Endothelial cell of umbilical vein (primary cell): ENCODE measurements around the gene SPDL1. TPM values are rescaled to one million over a fixed set of nuclear protein-coding genes. Genes with fewer than 3 reads are reported as not detected.

Experiments used
- BruUV-seq: library from RNA; stranded (reverse); fragments of 400-500 nt; replicated peaks from 2 replicates; lab custom pipeline; 2021; lab: Mats Ljungman, UMichigan
- CTCF ChIA-PET: fragments of 300-600, 350-600 bp; sonication (Branson Sonifier 250); formaldehyde crosslinking; loops from one replicate; lab custom pipeline; 2021; ENCODE audit warnings: antibody characterized with exemption, inconsistent platforms; lab: Charles Lee
- POLR2A ChIA-PET: fragments of 300-600, 350-600 bp; sonication (Branson Sonifier 250); formaldehyde crosslinking; loops from one replicate; lab custom pipeline; 2021; ENCODE audit warnings: antibody characterized with exemption, inconsistent platforms; lab: Charles Lee
- DNase-seq: peaks from one replicate; pipeline ENCODE4 v3.0.0-alpha.2; 2011; ENCODE audit warnings: low read depth, low spot score
- FAIRE-seq: peaks from 2 replicates; lab custom pipeline; 2011; peaks lifted over from hg19 to GRCh38; lab: Jason Lieb, UNC
- H2AFZ ChIP-seq: 2 replicates; pipeline ENCODE4 v1.6.0; 2012; ENCODE audit warnings: low read depth, low read length, control low read depth, inconsistent platforms
- H3K27ac ChIP-seq: 2 replicates; pipeline ENCODE4 v1.5.1; 2011; ENCODE audit warnings: low read depth, mild to moderate bottlenecking, control low read depth, low read length, moderate library complexity; ENCODE audit not compliant: insufficient read depth
- H3K27me3 ChIP-seq, 2 experiments: 2 replicates each; pipeline versions ENCODE4 v1.6.0 to v1.6.1; 2011; ENCODE audit warnings: low read length in 2 of 2, mixed read lengths in 1 of 2; ENCODE audit not compliant: control insufficient read depth in 2 of 2, insufficient read depth in 2 of 2
- H3K36me3 ChIP-seq, 2 experiments: 2 replicates in 1 of 2; 3 replicates in 1 of 2; pipeline ENCODE4 v1.5.1; 2011; ENCODE audit warnings: low read length in 2 of 2, mild to moderate bottlenecking in 1 of 2, moderate library complexity in 1 of 2; ENCODE audit not compliant: control insufficient read depth in 2 of 2, insufficient read depth in 2 of 2; ENCODE audit errors: extremely low read depth in 1 of 2
- H3K4me1 ChIP-seq: 3 replicates; pipeline ENCODE4 v1.5.1; 2011; ENCODE audit warnings: mild to moderate bottlenecking, low read length; ENCODE audit not compliant: control insufficient read depth, insufficient read depth; ENCODE audit errors: extremely low read depth
- H3K4me2 ChIP-seq: 2 replicates; pipeline ENCODE4 v1.6.1; 2011; ENCODE audit warnings: low read length, control low read depth, mixed read lengths; ENCODE audit not compliant: insufficient read depth
- H3K4me3 ChIP-seq, 3 experiments: fragments of 200-600 bp in 1 of 3; sonication (generic), shearing (Covaris generic) in 1 of 3; replicated peaks in 1 of 3; 2 replicates each; pipeline ENCODE4 v1.5.1; 2011 to 2016; ENCODE audit warnings: control low read depth in 3 of 3, low read length in 3 of 3, mild to moderate bottlenecking in 2 of 3, inconsistent platforms in 1 of 3, low read depth in 1 of 3, moderate library complexity in 1 of 3; ENCODE audit not compliant: insufficient read depth in 1 of 3
- H3K79me2 ChIP-seq: 2 replicates; pipeline ENCODE4 v1.6.0; 2012; ENCODE audit warnings: low read length, inconsistent platforms; ENCODE audit not compliant: control insufficient read depth, insufficient read depth
- H3K9ac ChIP-seq: replicated peaks from 2 replicates; pipeline ENCODE3; 2011; ENCODE audit warnings: low read length, control low read depth; ENCODE audit not compliant: insufficient read depth; ENCODE audit errors: extremely low read depth
- H3K9me1 ChIP-seq: replicated peaks from 3 replicates; pipeline ENCODE4 v1.6.0; 2011; ENCODE audit warnings: mild to moderate bottlenecking, low read length; ENCODE audit not compliant: control insufficient read depth, insufficient read depth; ENCODE audit errors: extremely low read depth
- H3K9me3 ChIP-seq: replicated peaks from 2 replicates; pipeline ENCODE4 v1.5.1; 2012; ENCODE audit warnings: low read length, inconsistent platforms; ENCODE audit not compliant: control insufficient read depth, insufficient read depth
- H4K20me1 ChIP-seq: replicated peaks from 2 replicates; pipeline ENCODE3; 2011; ENCODE audit warnings: mild to moderate bottlenecking, low read length; ENCODE audit not compliant: control insufficient read depth, insufficient read depth; ENCODE audit errors: extremely low read depth
- EZH2 ChIP-seq: IDR thresholded peaks from 2 replicates; pipeline ENCODE4 v1.6.1; 2012; ENCODE audit warnings: borderline replicate concordance, low read depth, mild to moderate bottlenecking, moderate library complexity, low read length, inconsistent platforms; ENCODE audit not compliant: severe bottlenecking
- FOS ChIP-seq: IDR thresholded peaks from 2 replicates; pipeline ENCODE4 v1.6.1; 2011; ENCODE audit warnings: mild to moderate bottlenecking, low read length, moderate library complexity, borderline replicate concordance; ENCODE audit not compliant: insufficient read depth
- GATA2 ChIP-seq: IDR thresholded peaks from 2 replicates; pipeline ENCODE4 v1.7.0; 2011; ENCODE audit warnings: low read depth, mild to moderate bottlenecking, moderate library complexity, mixed read lengths, low read length; ENCODE audit not compliant: insufficient read length, insufficient read depth
- JUN ChIP-seq: IDR thresholded peaks from 2 replicates; pipeline ENCODE4 v1.6.1; 2011; ENCODE audit warnings: borderline replicate concordance, low read depth; ENCODE audit not compliant: insufficient read length, insufficient read depth
- MYC ChIP-seq: IDR thresholded peaks from one replicate; pipeline ENCODE4 v1.6.1; 2011; ENCODE audit warnings: mild to moderate bottlenecking, low read depth, low read length
- POLR2A ChIP-seq: IDR thresholded peaks from 2 replicates; pipeline ENCODE4 v1.6.1; 2012; ENCODE audit warnings: low read depth, mild to moderate bottlenecking, control low read depth, low read length
- POLR2AphosphoS5 ChIP-seq: IDR thresholded peaks from 2 replicates; pipeline ENCODE4 v1.6.1; 2012; ENCODE audit warnings: low read depth, mild to moderate bottlenecking, control low read depth, low read length, moderate library complexity; ENCODE audit not compliant: insufficient read depth
- dilution Hi-C: fragments of 300-500 bp; cut with MboI; formaldehyde crosslinking; loops from one replicate; pipeline ENCODE4 v1.15.0; 2019; ENCODE audit warnings: low sequenced_read_pairs; ENCODE audit not compliant: extremely low pct_ligation_motif_present
- intact Hi-C: fragments of 100-400 bp; cut with micrococcal nuclease; formaldehyde crosslinking; loops from one replicate; pipeline ENCODE4 v1.10.0; 2022
- polyA plus RNA-seq, 4 experiments: library from polyadenylated mRNA; depleted of rRNA in 3 of 4; stranded (reverse) in 3 of 4; unstranded in 1 of 4; fragments of >200 nt; gene quantifications; 2 replicates each; pipeline versions ENCODE4 v1.2.1 to v1.2.3, GENCODE V29; 2011 to 2012; ENCODE audit warnings: missing spikeins in 1 of 4
- total RNA-seq: library from RNA; stranded (reverse); gene quantifications from 2 replicates; pipeline ENCODE4 v1.2.3, GENCODE V29; 2021
- TF ChIP-seq, protein P1 (sequence below): IDR thresholded peaks from 2 replicates; pipeline ENCODE4 v1.6.1; 2011; ENCODE audit not compliant: insufficient read depth, insufficient read length
- TF ChIP-seq, protein P2 (sequence below), 2 donors: IDR thresholded peaks; 1 replicate in 1 of 2; 2 replicates in 1 of 2; pipeline ENCODE4 v1.5.1; 2011; ENCODE audit warnings: low read length in 2 of 2, mild to moderate bottlenecking in 2 of 2, moderate library complexity in 2 of 2, control low read depth in 1 of 2, inconsistent platforms in 1 of 2, low read depth in 1 of 2; ENCODE audit not compliant: insufficient read depth in 1 of 2; ENCODE audit errors: extremely low read depth in 1 of 2

SPDL1 gene
- total and polyA plus RNA-seq, 2 donors (not counting 3 experiments of a cell fraction or from before 2014, with no cell fraction given) = 19.7 to 51.8 TPM

DNA sequence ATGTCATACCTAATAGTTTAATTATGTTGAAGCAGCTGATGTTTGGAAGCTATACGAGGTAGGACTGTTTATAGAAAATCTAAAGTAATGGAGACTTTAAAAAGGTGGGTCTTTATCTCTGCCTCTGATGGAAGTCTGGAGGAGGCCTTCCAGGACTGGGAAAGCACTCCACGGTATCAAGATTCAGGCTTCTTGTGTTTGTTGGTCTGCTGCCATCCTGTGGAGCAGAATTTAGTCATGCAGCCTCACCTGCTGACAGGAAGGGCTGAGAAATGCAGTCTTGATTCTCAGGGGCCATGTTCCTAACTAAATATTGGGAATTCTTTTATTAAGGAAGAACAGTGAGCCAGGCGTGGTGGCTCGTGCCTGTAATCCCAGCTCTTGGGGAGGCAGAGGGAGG lies 15.9 kb downstream of the SPDL1 start:
- Histone ChIP-seq H3K27me3 (no peaks in the 10 kb centered on the region), H3K27ac (no peak overlapping the region), H3K9me3 (no peaks in the 10 kb centered on the region), H3K4me3 (no peak overlapping the region), H2AFZ (no peak overlapping the region), H3K9me1 (no peaks in the 10 kb centered on the region), H3K36me3 (peaks cover 2 to 62% of the 10 kb centered on the region in 2 experiments), H3K4me1 (no peaks in the 10 kb centered on the region), H3K9ac (no peak overlapping the region), H3K79me2 (no peaks in the 10 kb centered on the region), H4K20me1 (no peaks in the 10 kb centered on the region), H3K4me2 (no peak overlapping the region)
- POLR2A ChIA-PET = interaction anchor here (0.7 kb wide), 1 partner anchor 387 kb away, joined by 3 read pairs; no protein-coding TSS in a partner anchor
- intact Hi-C loops (loop anchor here (2.0 kb wide), 1 partner anchor 37 kb away; the partner anchor contains the start of gene DOCK2), dilution Hi-C loops (no loop called here)
- FAIRE-seq = no peak
- CTCF ChIA-PET = interaction anchor here (1.6 kb wide), 1 partner anchor 10 kb away, joined by 4 read pairs; no protein-coding TSS in a partner anchor
- BruUV-seq = no TSS peak
- TF ChIP-seq GATA2 = no peak
- no peak for TF ChIP-seq JUN
- no peak for TF ChIP-seq EZH2
- no peak for TF ChIP-seq MYC
- TF ChIP-seq, protein P1, sequence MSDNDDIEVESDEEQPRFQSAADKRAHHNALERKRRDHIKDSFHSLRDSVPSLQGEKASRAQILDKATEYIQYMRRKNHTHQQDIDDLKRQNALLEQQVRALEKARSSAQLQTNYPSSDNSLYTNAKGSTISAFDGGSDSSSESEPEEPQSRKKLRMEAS = no peak
- TF ChIP-seq, protein P2, sequence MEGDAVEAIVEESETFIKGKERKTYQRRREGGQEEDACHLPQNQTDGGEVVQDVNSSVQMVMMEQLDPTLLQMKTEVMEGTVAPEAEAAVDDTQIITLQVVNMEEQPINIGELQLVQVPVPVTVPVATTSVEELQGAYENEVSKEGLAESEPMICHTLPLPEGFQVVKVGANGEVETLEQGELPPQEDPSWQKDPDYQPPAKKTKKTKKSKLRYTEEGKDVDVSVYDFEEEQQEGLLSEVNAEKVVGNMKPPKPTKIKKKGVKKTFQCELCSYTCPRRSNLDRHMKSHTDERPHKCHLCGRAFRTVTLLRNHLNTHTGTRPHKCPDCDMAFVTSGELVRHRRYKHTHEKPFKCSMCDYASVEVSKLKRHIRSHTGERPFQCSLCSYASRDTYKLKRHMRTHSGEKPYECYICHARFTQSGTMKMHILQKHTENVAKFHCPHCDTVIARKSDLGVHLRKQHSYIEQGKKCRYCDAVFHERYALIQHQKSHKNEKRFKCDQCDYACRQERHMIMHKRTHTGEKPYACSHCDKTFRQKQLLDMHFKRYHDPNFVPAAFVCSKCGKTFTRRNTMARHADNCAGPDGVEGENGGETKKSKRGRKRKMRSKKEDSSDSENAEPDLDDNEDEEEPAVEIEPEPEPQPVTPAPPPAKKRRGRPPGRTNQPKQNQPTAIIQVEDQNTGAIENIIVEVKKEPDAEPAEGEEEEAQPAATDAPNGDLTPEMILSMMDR (IDR thresholded peaks at IDR 0.05; ENCODE audit: extremely low read depth in 1 of 2, insufficient read depth in 1 of 2, low read depth in 1 of 2, low read length in 2 of 2) = no peak
- no peak for TF ChIP-seq POLR2A
- TF ChIP-seq POLR2AphosphoS5 = no peak
- no peak for TF ChIP-seq FOS
- no peak for DNase-seq
